HG02588 (cell line): ENCODE measurements around the gene INTS1.

Experiments
- ATAC-seq: cut with Tn5 transposase; IDR thresholded peaks from one replicate; pipeline ENCODE4 v1.9.1; 2021; ENCODE audit warnings: mild to moderate bottlenecking, moderate library complexity; ENCODE audit not compliant: unreplicated experiment

INTS1 gene

DNA sequence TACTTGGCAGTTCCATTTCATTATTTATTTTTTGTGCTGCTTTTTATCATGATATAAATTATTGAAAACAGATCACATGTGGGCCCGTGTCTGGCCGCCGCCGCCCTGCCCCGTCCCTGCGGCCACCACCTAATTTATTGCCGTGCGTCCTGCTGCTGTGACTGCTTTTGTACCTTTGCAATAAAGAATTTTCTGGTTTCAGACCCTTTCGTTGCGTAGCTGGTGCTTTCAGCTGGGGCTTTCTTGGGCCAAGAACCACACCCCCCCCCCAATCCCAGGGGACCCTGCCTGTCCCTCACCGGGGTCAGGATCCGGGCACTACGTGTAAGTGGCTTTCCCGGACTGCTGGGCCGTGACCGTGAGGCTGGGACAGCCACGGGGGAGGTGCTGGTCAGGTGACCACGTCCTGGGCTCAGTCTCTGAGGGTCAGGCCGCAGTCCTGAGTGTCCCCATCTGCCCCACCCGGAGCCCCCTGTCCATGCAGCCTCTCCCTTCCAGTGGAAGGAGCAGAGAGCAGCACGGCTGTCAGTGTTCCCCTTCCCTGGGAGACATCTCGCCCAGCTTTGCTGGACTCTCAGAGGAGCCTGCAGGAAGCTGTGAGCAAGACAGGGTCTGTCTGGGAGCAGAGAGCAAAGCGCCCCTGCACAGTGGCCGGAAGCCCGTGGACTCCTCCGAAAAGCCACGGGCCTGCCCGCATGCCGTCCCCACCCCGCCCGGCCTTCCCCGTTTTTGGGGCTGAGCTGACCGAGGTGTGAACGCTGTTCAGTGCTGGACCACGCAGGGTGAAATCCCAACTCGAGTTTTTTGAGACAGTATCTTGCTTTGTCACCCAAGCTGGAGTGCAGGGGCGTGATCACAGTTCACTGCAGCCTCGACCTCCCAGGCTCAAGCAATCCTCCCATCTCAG, 38.9 kb upstream of the INTS1 start:
- ATAC-seq = no peak

DNA sequence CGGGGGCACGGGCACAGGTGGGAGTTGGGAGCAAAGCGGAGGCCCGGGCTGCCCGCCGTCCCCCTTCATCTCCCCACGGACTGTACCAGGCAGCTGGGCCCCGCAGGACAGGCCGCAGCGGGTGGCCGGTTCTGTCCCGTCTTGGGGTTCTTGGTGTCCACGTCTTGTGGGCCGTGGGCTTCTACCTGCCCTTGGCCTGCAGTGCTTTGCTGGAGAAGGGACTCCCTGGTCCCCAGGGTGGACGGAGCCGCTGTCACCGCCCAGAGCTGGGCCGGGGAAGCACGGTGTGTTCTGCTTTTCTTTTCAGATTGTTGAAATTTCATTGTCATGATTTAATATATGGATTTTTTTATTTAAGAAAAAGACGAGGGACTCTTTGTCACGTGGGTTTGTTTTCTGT, 38.1 kb upstream of the INTS1 start:
- no peak for ATAC-seq

DNA sequence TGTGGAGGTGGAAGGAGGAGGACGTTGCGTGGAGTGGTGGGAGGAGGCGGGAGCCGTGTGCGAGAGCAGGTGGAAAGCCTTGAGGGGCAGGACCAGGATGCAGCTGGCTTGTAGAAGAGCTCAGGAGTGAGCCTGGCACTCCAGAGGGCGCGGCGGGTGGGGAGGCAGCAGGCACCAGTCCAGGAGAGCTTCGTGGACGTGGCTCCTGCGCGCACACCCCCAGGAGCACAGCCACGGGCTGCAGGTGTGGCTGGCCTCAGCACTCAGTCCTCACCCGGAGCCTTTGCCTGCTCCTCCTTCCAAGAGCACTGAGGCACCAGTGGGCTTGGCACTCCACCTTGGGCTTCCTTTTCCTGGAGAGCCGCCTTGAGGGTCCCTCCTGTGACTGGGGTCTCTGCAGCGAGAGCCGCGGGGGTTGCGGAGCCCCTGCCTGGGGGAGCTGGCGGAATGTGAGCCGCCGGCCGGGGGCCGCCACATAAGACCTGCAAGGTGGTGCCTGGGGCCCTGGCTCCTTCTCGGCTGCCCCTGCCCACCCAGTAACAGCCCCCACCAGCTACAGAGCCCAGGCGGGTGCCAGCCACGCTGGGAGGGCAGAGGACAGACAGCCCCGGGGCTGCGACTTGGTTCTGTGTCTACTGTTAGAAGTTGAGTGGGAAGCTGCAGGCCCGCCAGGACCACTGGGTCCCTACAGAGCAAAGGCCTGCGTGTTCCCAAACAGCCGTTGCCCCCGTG, 37.4 kb upstream of the INTS1 start:
- ATAC-seq = no peak

DNA sequence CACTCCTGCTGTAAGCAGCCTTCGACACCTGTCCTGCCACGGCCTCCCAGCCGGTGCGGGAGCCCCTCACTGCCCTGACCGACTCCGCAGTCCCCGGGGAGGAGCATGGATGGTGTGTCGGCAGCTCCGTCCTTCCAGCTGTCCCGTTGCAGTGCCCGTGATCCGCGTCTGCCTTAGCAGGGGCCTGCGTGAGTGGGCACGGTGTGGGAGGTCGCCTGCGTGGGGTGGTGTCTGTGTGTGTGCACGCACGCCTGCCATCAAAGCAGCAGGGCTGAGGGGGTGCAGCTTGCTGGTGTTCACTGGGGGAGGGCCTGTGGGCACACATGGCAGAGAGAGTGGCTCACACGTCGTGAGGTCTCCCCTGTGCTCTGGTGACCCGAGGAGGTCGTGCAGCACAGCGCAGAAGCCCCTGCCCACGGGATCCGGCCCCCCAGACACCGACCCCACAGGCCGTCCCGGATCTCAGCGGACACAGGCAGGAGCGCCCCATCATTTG, 36.6 kb upstream of the INTS1 start:
- ATAC-seq = no peak

DNA sequence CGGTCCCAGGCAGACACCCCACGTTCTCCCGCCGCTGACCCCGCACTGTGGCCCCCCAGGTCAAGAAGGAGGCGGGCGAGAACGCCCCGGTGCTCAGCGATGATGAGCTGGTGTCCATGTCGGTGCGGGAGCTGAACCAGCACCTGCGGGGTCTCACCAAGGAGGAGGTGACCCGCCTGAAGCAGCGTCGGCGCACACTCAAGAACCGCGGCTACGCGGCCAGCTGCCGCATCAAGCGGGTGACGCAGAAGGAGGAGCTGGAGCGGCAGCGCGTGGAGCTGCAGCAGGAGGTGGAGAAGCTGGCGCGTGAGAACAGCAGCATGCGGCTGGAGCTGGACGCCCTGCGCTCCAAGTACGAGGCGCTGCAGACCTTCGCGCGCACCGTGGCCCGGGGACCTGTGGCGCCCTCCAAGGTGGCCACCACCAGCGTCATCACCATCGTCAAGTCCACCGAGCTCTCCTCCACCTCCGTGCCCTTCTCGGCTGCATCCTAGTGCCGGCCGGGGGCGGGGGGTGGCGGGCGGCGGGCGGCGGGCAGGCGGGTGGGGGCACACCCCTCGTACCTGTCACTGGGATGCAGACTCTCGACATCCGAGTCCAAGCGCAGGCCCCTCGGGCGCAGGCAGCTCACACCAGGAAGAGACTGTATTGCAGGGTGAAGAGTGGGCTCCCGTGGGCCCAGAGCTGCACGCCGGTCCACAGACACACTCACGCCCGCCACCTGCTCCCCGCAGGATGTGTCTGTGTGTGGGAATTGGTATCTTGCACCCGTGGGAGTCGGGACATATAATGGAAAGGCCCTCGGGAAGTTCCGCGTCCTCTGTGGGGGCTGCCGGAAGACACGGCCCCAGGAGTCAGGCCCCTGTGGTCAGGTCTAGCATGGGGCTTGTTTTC, 35.9 kb upstream of the INTS1 start:
- ATAC-seq = no peak

DNA sequence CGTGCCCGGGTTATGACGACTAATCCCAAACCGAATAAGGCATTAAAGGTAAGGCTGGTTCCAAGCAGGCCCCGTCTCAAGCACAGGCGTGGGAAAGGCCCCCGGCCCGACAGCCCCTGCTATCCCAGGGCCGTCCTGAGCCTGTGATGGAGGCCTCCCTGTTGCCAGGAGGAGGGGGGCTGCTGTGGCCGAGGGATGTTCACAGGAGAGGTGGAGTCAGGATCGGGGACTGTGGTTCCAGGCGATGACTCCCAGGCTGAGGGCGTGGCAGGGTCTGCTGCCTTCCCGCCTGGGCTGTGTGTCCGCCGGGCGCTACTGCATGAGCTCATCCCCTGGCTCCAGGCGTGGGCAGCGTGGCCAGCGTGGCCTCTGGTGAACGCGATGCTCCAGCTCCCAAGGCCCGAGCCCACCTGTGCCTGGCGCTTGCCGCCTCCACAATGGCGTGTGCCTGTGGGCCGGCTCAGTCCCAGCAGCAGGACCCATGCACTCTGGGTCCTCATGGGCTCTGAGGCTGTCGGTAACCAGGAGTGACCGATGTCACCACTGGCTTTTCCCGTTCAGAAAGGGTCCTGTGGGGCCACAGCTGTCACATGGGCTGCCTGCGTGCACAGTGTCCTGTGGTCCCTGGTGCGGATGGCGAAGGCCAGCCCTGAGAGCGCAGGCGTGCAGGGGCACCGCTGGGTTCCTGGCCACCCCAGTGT, 35.1 kb upstream of the INTS1 start:
- no peak for ATAC-seq

DNA sequence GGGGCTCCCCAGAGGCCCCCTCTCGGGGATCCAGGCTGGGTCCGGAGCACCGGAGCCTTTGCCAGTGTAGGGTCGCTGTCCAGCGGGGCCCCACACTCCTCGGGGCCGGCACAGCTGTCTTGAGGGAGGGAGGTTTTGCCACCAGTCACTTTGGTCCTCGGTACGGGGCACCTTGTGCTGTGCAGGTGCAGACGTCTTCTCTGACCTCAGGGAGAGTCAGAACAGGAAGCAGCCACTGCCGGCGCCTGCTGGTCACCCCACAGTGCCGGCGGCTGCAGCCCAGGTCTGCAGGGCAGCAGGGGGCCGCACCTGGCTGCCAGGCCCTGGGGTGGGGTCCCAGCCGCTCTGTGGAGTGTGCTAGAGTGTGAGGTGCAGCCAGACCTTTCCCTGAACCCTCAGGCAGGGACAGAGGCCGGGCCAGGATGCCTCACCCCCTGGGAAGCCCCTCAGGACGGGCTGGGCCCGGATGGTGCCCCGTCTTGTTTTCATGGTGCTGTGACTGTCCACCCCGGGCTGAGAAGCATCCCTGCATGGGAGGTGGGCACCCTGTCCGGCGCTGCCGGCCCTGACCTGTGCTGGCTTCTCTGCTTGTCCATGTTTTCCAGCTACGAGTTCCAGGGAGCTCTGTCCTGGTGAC, 34.5 kb upstream of the INTS1 start:
- no peak for ATAC-seq

DNA sequence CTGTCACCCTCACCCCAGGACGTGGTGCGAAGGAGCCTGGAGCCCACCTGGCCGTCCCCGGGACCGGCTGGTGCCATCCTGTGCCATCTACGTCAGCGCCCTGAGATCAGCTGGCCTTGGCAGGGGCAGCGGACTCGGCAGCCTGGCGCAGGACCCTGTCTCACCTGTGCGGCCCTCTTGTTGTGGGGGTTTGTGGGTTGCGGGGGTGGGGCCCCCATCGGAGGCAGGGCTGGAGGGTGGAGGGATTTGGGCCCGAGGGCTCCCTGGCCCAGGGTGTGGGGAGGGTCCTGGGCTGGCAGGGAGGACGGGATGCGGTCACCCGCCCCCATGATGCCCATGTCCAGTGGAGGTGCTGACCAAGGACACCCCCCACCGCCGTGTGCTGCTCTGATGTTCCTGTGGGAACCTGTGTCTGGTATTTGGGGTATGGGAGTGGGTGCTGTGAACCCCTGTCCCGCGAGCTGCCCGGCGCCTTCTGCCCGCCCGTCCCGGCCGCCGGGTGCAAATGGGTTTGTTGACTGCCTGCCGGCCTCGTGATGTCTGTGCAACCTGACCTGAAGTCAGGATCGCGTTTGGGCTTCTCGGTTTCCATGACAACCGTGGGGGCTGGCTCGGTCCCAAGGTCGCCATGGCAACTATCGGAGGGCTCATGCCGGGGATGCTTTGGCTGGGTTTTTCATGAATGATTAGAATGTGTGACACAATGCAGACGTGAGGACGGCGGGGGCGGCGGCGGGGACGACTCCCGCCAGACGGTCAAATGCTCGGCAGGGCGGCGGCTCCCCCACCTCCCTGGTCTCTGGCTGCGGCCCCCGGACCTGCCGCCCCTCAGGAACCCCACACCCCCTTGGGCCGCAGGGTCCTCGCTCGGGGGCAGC, 33.6 kb upstream of the INTS1 start:
- no peak for ATAC-seq

DNA sequence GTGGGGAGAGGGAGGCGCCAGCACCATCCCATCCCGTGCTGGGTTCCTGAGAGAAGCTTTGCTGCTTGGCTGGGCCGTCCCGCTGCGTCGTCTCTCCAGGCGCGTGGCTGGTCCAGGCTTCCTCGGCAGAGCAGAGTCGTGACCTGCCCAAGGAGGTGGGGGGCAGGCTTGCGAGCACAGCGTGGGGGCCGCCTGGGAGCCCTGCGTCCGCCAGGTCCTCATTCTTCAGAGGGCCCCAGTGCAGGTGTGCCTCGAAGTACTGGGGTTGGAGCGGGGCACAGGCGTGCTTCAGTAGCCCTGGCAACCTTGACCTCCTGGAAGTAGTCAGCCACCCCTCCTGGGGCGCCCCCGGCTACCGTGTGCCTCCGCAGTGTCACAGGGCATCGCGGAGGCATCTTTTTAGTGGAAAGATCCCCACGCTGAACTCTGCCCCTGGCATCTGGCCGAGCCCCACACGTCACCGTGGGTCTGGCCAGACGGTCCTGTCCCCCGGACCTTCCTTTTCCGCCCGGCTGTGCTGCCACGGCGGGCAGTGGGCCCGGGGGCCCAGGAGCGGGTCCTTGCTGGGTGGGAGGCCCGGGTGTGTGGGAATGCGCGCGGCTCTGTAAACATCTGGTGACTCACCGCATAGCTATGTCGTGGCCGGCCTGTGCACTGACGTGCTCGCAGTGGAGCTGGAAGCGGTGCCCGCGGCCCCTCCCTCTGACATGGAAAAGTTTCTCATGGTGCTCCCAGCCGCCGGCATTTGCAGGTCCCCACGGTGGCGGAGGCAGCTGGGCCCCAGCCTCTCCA, 32.8 kb upstream of the INTS1 start:
- no peak for ATAC-seq

DNA sequence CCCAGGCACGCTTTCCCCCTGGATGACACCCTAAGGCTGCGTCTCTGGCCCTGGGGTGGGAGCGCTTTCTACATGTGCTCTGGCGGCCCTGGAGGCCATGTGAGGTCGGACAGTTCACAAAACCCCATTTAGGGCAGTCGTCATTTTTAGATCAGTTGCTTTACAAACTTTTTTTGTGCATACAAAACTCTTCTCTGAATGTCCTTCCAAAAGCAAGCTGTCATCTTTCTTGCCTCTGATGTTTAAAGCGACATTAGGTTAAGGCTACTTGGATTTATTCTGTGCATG, 32.2 kb upstream of the INTS1 start:
- no peak for ATAC-seq

DNA sequence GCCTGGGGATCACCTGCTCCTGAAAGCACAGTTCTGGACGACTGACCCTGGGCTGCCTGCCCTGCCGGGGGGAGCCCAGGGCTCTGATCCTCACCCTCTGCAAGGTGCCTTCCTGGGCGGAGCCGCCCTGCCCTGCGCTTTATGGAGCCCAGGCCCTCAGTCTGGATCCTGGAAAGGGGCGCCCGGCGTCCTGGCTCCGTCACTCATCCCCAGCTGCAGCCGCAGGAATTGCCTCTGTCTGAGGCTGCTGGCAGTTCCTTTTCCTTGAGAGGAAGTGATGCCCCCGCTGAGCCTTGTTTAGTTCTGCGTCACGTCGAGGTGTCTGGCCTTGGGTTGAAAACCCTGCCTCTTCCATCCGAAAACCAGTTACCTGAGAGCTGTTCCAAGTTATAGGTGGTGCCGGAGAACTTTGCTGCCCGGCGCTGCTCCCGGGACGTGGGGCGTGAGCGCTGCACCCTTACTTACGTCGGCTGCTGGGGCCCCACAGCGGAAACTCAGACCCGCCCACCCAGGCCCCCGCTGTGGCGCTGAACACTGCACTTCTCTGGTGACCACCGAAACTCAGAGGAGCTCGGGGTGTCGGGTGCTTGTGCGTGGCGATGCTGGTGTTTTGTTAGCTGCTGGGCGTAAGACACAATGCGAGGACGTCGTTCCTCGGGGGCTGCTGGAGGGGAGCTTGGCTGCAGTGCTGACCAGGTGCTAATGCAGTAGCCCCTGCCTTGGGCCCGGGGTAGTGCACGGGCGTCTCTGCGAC, 31.7 kb upstream of the INTS1 start:
- no peak for ATAC-seq

DNA sequence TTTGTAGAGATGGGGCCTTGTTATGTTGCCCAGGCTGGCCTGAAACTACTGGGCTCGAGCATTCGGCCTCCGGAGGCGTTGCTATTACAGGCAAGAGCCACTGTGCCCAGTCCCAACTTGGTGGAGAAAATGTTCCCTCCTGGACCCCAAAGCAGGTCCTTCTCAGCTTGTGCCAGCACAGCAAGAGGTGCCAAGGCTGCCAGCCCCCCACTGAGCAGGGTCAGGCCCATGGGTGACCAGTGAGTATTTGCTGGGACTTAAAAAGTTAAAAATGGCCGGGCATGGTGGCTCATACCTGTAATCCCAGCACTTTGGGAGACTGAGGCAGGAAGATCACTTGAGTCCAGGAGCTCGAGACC, 30.9 kb upstream of the INTS1 start:
- no peak for ATAC-seq

DNA sequence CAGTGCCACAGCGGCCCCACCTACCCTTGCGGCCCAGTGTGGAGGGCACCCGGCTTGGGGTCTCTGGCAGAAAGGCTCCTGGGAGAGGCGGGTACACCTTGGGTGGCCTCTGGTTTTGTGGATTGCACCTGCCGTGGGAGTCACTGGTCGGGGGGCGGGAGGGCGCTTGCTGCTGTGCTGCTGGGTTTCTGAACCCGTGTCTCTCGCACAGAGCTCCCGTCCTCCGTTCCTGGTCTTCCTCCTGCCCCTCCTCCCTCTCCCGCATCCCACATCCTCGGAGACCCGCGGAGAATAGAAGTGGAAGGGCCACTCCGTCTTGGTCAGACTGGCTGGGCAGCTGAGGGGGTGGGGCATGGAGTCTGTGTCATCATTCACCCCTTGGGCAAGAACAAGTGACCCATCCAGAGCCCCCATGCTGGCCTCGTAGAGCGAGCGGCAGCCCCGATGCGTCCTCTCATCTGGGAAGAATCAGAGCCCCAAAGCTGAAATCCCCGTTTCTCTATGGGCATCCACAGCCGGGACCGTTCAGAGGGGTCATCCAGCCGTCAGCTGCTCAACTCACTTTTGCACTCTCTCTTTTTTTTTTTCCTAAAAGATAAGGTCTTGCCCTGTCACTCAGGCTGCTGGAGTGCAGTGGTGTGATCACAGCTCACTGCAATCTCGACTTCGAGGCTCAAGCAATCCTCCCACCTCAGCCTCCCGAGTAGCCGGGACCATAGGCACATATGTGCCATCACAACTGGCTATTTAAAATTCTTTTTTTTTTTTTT, 30.3 kb upstream of the INTS1 start:
- ATAC-seq = no peak

DNA sequence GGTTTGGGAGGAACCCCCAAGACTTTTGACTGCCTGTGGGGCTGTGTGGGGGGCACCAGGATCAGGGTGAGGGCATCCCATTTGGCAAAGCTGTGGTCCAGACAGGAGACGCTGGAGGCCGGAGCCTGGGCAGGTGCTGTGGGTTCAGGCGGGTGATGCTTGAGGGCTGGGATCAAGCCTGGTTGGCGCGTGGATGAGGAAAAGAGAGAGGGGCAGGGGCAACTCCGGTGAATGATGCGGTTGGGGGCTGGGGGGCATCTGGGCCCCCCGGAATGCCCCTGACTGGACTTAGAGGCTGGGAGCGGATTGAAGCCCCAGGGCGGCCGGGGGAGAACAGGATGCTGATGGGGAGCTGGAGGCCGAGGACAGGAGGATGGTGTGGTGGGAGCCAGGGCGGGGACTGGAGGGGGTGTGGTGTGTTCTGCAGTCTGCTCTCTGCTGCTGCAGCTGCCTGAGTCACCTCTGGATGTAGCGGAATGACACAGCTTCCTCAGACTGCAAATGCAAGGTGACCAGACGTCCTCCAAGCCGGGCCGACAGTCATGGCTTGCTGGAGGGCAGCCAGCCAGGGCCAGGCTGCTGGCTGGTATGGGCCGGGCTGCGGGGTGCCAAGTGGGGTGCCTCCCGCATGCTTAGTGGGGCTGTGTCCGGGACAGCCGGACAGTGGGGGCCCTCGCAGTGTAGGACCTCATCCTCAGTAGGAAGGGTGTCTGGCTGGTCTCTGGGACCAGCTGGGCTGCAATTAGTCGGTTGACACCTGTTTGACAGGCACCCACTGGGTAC, 29.5 kb upstream of the INTS1 start:
- ATAC-seq = peak; percentile 30

DNA sequence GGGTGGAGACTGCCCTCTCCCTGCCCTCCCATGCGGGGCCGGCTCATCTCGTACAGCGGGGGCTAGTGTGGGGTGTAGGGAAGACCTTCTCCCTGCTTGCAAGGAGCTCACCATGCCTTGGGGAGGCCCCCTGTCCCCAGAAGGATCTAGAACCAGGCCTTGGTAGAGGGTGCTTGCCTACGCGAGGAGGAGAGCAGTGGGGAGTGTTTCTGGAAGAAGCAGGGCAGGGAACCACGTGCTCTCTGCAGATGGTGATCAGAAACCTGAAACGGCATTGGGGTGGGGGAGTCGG, 29.0 kb upstream of the INTS1 start:
- no peak for ATAC-seq

DNA sequence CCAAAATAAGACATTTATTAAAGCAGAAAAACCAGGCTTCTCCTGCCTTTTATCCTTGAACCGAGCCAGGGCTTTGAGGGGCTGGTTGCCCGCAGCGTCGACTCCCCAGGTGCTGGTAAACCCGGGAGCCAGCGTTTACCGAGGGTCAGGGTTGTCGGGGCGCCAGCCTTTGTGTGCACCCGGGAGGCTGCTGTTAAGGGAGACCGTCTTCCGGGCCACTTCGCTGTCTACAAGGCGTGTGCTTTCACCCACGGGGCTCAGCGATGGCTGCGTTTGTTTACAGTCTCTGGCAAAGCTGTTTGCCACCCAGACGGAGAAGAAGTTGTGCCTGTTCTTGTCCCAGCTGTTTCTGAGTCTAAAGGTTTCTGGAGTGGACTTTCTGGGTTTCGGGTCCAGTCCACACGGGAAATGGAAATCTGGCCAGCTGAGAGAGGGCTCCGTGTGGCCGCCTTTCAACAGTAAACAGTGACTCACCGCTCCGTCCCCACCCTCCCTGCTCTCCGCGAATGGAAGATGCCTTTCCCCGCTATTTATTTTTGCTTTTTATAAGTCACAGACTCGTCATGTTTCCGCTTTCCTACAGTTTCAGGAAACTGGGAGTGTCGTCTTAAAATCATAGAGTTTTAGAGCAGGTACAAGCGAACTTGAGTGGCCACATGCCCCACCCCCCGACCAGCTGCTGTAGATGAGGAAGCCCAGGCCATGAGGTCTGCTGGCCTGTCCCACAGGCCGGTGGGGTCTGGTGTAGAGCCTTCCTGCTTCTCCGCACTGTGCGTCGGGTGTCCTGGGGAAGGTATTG, 28.5 kb upstream of the INTS1 start:
- ATAC-seq = no peak
